Nephron progenitor cell (in vitro differentiated cells): Measurements from ENCODE around the gene SPOP.

Experiments used
- DNase-seq: peaks from one replicate; pipeline ENCODE4 v3.0.0; 2021
- H3K27ac Mint-ChIP-seq: 2 replicates; pipeline ENCODE4 v1.8.0; 2021; ENCODE audit warnings: mild to moderate bottlenecking, moderate library complexity, mixed read lengths
- H3K27me3 Mint-ChIP-seq: 2 replicates; pipeline ENCODE4 v1.8.0; 2021; ENCODE audit warnings: mild to moderate bottlenecking, low read depth, mixed read lengths; ENCODE audit not compliant: poor library complexity
- H3K36me3 Mint-ChIP-seq: 2 replicates; pipeline ENCODE4 v1.8.0; 2021; ENCODE audit warnings: low read depth, mixed read lengths
- H3K4me1 Mint-ChIP-seq: 2 replicates; pipeline ENCODE4 v1.8.0; 2021; ENCODE audit warnings: mixed read lengths
- H3K4me3 Mint-ChIP-seq: 2 replicates; pipeline ENCODE4 v1.8.0; 2021; ENCODE audit warnings: mild to moderate bottlenecking, moderate library complexity, mixed read lengths
- H3K9me3 Mint-ChIP-seq: 2 replicates; pipeline ENCODE4 v1.8.0; 2021; ENCODE audit warnings: mild to moderate bottlenecking, moderate library complexity, mixed read lengths
- TF ChIP-seq, protein P1 (sequence below): fragments of 200-600 bp; sonication (generic); IDR thresholded peaks from 2 replicates; pipeline ENCODE4 v1.5.0; 2021; ENCODE audit warnings: antibody characterized with exemption

The SPOP gene

GRCh38 chr17:49632201-49632600 is 45.7 kb downstream of the SPOP start:
- H3K36me3 Mint-ChIP-seq, result no peaks in the 10 kb centered on the region
- no peaks in the 10 kb centered on the region for H3K9me3 Mint-ChIP-seq
- no peak overlapping the region for H3K4me3 Mint-ChIP-seq
- TF ChIP-seq, protein P1, sequence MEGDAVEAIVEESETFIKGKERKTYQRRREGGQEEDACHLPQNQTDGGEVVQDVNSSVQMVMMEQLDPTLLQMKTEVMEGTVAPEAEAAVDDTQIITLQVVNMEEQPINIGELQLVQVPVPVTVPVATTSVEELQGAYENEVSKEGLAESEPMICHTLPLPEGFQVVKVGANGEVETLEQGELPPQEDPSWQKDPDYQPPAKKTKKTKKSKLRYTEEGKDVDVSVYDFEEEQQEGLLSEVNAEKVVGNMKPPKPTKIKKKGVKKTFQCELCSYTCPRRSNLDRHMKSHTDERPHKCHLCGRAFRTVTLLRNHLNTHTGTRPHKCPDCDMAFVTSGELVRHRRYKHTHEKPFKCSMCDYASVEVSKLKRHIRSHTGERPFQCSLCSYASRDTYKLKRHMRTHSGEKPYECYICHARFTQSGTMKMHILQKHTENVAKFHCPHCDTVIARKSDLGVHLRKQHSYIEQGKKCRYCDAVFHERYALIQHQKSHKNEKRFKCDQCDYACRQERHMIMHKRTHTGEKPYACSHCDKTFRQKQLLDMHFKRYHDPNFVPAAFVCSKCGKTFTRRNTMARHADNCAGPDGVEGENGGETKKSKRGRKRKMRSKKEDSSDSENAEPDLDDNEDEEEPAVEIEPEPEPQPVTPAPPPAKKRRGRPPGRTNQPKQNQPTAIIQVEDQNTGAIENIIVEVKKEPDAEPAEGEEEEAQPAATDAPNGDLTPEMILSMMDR, result no peak
- no peak for DNase-seq
- no peak overlapping the region for H3K27ac Mint-ChIP-seq
- peaks cover 22% of the 10 kb centered on the region for H3K4me1 Mint-ChIP-seq
- no peaks in the 10 kb centered on the region for H3K27me3 Mint-ChIP-seq

DNA sequence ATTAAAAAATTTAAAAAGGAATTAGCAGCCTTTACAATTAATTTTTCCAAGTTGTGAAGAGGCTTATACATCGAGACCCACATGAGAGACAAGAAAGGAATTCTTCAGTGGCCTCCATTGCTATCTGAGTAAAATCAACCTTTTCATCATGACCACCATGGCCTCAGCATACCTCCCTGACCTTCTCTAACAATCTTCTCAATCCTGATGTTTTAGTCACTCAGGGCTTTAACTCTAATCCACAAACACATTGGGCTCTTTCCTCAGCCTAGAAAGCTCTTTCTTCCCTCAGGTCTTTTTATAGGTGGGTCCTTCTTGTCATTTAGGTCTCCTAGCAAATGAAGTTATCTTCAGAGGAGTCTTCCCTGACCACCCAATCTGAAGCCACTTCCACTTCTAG is 46.4 kb downstream of the SPOP start:
- DNase-seq, result no peak
- no peaks in the 10 kb centered on the region for H3K36me3 Mint-ChIP-seq
- TF ChIP-seq, protein P1, result no peak
- H3K9me3 Mint-ChIP-seq, result no peaks in the 10 kb centered on the region
- no peak overlapping the region for H3K4me3 Mint-ChIP-seq
- peaks cover 22% of the 10 kb centered on the region for H3K4me1 Mint-ChIP-seq
- H3K27ac Mint-ChIP-seq, result no peak overlapping the region
- H3K27me3 Mint-ChIP-seq, result no peaks in the 10 kb centered on the region

DNA sequence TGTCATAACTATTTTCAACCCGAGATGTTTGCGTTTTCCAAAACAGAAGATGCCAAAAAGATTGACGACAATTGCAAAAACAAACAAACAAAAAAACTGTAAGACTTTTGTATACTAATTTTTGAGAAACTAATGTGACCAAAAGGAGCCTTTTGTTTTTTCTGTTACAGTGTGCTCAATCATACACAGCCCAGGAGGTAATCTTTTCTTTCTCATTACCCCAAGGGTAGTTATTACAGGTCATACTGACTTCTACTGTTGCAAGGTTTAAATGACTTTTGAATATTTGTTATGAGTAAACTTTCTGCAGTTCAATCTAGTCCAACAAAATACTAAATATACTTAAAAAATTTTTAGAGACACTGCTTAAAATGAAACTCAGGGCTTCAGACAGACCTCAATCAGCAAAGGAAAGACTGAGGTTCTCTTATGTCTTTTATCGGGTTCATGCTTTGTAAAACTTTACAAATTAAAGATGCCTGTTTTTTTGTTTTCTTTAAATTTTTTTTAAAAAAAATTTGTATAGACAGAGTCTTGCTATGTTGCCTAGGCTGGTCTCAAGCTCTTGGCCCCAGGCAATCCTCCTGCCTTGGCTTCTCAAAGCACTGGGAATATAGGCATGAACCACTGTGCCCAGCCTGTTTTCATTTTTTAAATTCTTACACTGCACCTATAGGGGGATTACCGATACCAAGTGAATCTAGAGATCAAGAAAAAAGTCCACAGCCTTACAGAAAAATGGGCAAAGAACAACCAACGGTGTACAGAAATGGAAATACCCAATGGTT is 47.6 kb downstream of the SPOP start:
- Mint-ChIP-seq H3K4me3 (no peak overlapping the region), H3K4me1 (peaks cover 22% of the 10 kb centered on the region), H3K36me3 (peaks cover 5% of the 10 kb centered on the region), H3K9me3 (no peaks in the 10 kb centered on the region), H3K27ac (no peak overlapping the region), H3K27me3 (no peaks in the 10 kb centered on the region)
- TF ChIP-seq, protein P1, result no peak
- DNase-seq, result no peak

GRCh38 chr17:49629447-49629846 is 48.5 kb downstream of the SPOP start:
- TF ChIP-seq, protein P1, result no peak
- Mint-ChIP-seq H3K4me3 (no peak overlapping the region), H3K4me1 (peaks cover 17% of the 10 kb centered on the region), H3K27me3 (no peaks in the 10 kb centered on the region), H3K27ac (no peak overlapping the region), H3K9me3 (no peaks in the 10 kb centered on the region), H3K36me3 (peaks cover 5% of the 10 kb centered on the region)
- no peak for DNase-seq

GRCh38 chr17:49624896-49625295 is 53.0 kb downstream of the SPOP start:
- Mint-ChIP-seq H3K27me3 (no peaks in the 10 kb centered on the region), H3K27ac (no peak overlapping the region), H3K9me3 (no peaks in the 10 kb centered on the region), H3K4me3 (no peak overlapping the region), H3K36me3 (peaks cover 35% of the 10 kb centered on the region), H3K4me1 (peaks cover 4% of the 10 kb centered on the region)
- DNase-seq, result no peak
- TF ChIP-seq, protein P1, result no peak

GRCh38 chr17:49621946-49622529 is 55.9 kb downstream of the SPOP start:
- Mint-ChIP-seq H3K36me3 (peaks cover 50% of the 10 kb centered on the region), H3K4me1 (peaks cover 4% of the 10 kb centered on the region), H3K9me3 (no peaks in the 10 kb centered on the region), H3K27me3 (no peaks in the 10 kb centered on the region), H3K4me3 (no peak overlapping the region), H3K27ac (peak overlapping the region; percentile 88)
- TF ChIP-seq, protein P1, result no peak
- no peak for DNase-seq
